Sigmoid colon (tissue), 4 donors: ENCODE data around the gene ARMC12.
A peak's percentile ranks its signal among the peaks of the same experiment; 100 is the strongest.

Experiments used
- POLR2A ChIP-seq, 2 donors: fragments of 450-650 bp; IDR thresholded peaks; one replicate each; pipeline ENCODE4 v1.6.1; 2016; ENCODE audit warnings: antibody characterized with exemption in 2 of 2, mild to moderate bottlenecking in 2 of 2, moderate library complexity in 2 of 2
- POLR2AphosphoS5 ChIP-seq, 4 donors: sonication (generic); formaldehyde crosslinking; IDR thresholded peaks; one replicate each; pipeline ENCODE4 v1.6.1; 2017; ENCODE audit warnings: antibody characterized with exemption in 4 of 4
- TF ChIP-seq, protein P1 (sequence below), 4 experiments: fragments of 450-650 bp in 3 of 4; fragments of 200-600 bp in 1 of 4; IDR thresholded peaks; one replicate each; pipeline ENCODE4 v1.5.1; 2016 to 2019; ENCODE audit warnings: antibody characterized with exemption in 4 of 4, mild to moderate bottlenecking in 3 of 4, moderate library complexity in 2 of 4

DNA sequence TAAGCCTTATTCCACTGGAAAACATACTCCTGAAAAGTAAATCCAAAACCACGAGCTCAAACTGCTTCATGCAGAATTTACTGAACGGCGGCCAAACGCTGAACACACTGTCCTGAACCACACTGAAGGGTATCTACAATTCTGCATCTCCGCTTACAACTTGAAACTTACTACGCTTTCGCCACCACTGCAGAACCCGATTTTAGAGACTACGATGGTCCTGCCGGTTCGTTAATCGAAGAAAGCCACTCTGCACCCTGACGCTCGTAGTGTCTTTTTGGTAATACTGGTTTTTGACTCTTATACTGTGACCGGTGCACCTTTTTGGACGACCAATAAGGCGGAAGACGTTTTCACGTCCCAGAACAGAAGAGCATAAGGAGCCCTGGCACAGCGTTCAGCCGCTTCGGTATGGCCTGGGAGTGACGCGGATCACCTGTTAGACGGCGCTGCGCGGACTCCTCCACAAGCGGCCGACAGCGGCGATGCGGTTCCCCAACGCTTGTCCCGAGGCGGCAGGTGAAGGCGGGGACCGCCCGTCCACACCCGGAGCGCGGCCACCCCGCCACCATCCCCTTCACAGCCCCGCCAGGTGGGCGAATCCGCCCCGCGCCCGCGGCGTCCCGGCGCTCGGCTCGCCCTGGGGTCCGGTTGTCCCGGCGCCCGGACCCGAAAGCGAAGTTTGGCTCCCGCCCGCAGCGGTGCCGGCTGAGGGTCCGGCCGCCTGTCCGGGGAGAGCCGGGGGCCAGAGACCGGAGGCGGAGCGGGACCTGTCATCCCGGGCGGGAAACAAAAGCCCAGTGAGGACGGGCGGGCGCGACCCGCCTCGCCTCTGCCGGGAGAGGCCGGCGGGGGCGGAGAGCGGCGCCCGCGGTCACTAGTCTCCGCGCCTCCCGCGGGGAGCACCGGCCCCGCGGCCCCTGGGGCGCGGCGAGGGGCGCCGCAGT, 48.9 kb upstream of the ARMC12 start:
- TF ChIP-seq POLR2A (IDR thresholded peaks at IDR 0.05) (peak; percentile 25 to 26), POLR2AphosphoS5 (IDR thresholded peaks at IDR 0.05) (peak; percentile 41 to 77 (median 68))
- TF ChIP-seq, protein P1, sequence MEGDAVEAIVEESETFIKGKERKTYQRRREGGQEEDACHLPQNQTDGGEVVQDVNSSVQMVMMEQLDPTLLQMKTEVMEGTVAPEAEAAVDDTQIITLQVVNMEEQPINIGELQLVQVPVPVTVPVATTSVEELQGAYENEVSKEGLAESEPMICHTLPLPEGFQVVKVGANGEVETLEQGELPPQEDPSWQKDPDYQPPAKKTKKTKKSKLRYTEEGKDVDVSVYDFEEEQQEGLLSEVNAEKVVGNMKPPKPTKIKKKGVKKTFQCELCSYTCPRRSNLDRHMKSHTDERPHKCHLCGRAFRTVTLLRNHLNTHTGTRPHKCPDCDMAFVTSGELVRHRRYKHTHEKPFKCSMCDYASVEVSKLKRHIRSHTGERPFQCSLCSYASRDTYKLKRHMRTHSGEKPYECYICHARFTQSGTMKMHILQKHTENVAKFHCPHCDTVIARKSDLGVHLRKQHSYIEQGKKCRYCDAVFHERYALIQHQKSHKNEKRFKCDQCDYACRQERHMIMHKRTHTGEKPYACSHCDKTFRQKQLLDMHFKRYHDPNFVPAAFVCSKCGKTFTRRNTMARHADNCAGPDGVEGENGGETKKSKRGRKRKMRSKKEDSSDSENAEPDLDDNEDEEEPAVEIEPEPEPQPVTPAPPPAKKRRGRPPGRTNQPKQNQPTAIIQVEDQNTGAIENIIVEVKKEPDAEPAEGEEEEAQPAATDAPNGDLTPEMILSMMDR (IDR thresholded peaks at IDR 0.05), result no peak
